Measurements from ENCODE around the gene FBXO46.

FBXO46 gene

GRCh38 chr19:45730368-45731288 is at the start of gene FBXO46:
TSS of gene FBXO46 (minus strand) at chr19:45730896. CDS start at chr19:45713495, 17,401 bp downstream.
- DNase-seq = peak; percentile 96

GRCh38 chr19:45780146-45780447 is 49.4 kb upstream of the FBXO46 start:
- no peak for DNase-seq

- DNase-seq = peak; percentile 86
These were observed 48.8 kb upstream of the FBXO46 start for GRCh38 chr19:45779231-45780145.

- DNase-seq = no peak
These were observed 47.4 kb upstream of the FBXO46 start for GRCh38 chr19:45778010-45778661.

- no peak for DNase-seq
These were observed 46.8 kb upstream of the FBXO46 start for GRCh38 chr19:45777395-45777961.

GRCh38 chr19:45774765-45775164 is 44.1 kb upstream of the FBXO46 start:
- no peak for DNase-seq

GRCh38 chr19:45773384-45773783 is 42.7 kb upstream of the FBXO46 start:
- no peak for DNase-seq

- no peak for DNase-seq
These were observed 42.2 kb upstream of the FBXO46 start for GRCh38 chr19:45772912-45773311.

- DNase-seq = no peak
These were observed 41.6 kb upstream of the FBXO46 start for GRCh38 chr19:45772130-45772840.

- no peak for DNase-seq
These were observed 40.7 kb upstream of the FBXO46 start for GRCh38 chr19:45771311-45771933.

- DNase-seq = peak; percentile 89
These were observed 39.8 kb upstream of the FBXO46 start for GRCh38 chr19:45770192-45771101.

GRCh38 chr19:45769821-45770191 is 39.1 kb upstream of the FBXO46 start:
- peak; percentile 54 for DNase-seq

GRCh38 chr19:45768984-45769782 is 38.5 kb upstream of the FBXO46 start, which contains the start of gene SIX5:
TSS of gene SIX5 (minus strand) at chr19:45769252. CDS start at chr19:45768844, 408 bp downstream.
- DNase-seq = peak; percentile 94

GRCh38 chr19:45768655-45768983 is 37.9 kb upstream of the FBXO46 start:
- peak; percentile 34 for DNase-seq

GRCh38 chr19:45767881-45768654 is 37.4 kb upstream of the FBXO46 start:
- DNase-seq = no peak

GRCh38 chr19:45767410-45767880 is 36.7 kb upstream of the FBXO46 start:
- DNase-seq = no peak

- DNase-seq = no peak
These were observed 36.2 kb upstream of the FBXO46 start for GRCh38 chr19:45766869-45767346.

GRCh38 chr19:45766296-45766868 is 35.7 kb upstream of the FBXO46 start:
- no peak for DNase-seq

All from stimulated activated CD4-positive, alpha-beta T cell treated with anti-CD3 and anti-CD28 coated beads, Interleukin-4, amount 100 ng/mL, for 24 hours (primary cell).